Head of caudate nucleus (tissue), 42 donors: ENCODE data around the gene NETO1.

Experiments used
- DNase-seq, 42 donors: peaks; one replicate each; pipeline versions ENCODE4 v3.0.0 to v3.0.0-alpha.2; 2020 to 2021; ENCODE audit warnings: mixed read lengths in 7 of 42
- intact Hi-C: fragments of 100-400 bp; cut with DNase I; formaldehyde crosslinking; loops from one replicate; pipeline ENCODE4 v1.15.0; 2022

The NETO1 gene

DNA sequence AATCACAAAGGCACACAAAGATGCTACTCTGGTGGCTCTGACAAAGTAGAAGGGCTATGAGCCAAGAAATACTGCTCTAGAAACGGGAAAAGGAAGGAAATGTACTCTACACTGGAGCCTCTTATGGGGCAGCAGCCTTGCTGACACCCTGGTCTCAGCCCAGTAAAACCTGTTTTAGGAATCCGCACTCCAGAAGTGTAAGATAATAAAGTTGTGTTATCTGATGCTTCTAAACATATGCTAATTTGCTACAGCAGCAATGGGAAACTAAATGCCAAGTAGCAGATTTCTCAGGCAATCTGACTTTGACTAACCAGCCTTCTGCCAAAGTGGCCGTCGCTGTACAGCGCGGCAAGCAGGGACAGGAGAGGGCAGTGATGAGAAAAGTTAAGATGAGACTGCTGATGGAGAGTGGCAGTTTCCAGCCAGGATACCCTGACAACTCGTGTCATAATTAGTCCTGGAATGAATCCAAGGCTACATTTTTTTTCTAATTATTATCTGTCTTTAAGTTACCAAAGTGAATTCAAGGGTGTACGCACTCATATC lies 99.0 kb downstream of the NETO1 start:
- intact Hi-C loops: no loop called here
- DNase-seq: peak in 1 of 42 donors; percentile 11

DNA sequence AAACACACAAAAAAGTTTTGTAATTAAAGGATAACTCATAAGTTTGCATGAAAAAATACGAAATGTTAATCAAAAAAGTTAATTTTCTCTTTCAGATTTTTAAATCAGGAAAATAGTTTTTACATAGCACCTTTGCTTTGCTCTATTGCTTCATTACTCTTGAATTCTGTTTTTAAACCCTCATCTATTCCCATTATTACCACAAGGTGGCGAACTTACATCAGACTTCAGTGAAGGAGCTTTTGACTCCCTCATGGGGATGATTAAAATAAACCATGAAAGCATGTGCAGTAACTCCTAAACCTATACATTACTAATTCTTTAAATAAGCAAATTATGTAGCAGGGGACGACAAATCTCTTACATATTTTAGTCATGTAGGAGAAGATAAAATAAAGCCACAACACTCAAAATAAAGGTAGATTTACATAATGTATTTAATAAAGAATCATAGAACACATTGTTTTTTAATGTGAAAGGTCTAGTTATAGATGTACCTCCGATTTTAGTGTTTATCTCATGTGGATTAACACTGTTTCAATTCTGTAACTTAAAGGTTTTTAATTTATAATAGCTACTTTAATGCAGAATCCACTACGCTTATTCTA lies 105.2 kb downstream of the NETO1 start:
- peak in 7 of 42 donors; percentile 15 to 63 (median 25) for DNase-seq
- intact Hi-C loops: no loop called here

DNA sequence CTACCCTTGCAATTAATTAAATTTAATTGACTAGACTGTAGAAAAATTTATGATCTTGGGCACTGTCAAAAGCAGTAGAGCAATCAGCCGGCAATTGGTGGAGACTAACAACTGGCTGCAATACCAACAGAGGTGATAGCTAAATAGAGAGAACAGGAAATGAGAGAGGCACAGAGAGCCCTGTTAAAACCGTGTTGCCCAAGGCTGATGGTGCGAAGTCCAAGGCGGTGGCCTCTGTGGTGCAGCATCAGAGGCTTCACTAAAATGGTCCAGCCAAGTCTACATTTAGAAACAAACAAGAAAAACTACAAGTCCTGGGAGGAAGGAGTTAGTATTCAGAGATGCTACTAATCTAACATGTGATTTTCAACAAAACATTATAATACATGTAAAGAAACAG lies 115.6 kb downstream of the NETO1 start:
- intact Hi-C loops: no loop called here
- DNase-seq: no peak

DNA sequence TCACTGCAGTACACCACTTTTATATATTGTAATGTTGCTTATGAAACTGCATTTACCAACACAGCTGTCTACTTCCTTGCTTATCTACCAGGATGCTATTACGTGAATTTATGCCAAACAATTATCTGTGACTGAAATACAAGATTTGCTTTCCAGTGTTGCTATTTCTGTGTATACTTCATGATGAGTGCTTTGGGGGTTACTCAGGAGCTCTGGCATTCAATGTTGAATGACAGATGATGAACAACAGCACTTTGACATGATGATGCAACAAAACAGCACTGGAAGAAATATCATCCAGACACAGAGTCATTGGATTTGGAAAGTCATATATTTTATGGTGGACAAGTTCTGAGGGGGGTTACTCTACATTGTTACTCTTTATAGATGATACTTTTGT lies 125.8 kb downstream of the NETO1 start:
- DNase-seq: no peak
- intact Hi-C loops: no loop called here

DNA sequence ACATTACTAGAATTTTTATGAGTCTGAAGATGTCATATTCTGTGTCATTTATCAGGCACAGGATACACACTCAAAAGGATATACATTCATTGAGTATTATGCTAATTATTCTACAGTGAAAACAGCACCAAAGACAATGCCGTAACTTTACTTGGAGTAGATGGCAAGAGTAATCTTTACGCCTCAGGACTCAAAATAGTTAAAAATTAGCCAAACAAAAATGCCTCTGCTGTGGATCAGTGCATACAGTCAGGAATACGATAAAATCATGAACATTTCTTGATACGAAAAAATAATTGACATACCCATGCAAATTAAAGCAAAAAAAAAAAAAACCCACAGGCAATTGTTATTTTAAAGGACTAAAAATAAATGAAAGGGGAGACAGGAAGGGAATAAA lies 129.7 kb downstream of the NETO1 start:
- DNase-seq: no peak
- intact Hi-C loops: no loop called here

DNA sequence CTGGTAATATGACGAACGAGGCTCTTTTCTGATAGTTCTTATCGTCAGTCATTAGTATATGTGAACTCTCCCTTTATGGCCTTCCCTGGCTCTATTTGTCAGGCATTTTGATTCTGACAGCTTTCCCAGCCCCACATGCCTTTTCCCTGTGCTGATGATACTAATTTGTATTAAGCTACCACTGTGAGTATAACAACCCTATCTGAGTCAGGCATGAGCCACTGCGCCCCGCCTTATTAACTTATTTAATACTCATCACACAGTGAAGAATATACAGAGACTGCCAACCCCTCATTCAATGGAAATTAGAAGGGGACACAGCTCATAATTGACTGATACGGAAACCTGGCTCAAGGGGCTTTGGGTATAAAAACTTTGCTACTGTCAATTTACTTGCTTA lies 140.0 kb downstream of the NETO1 start:
- intact Hi-C loops: no loop called here
- no peak for DNase-seq

DNA sequence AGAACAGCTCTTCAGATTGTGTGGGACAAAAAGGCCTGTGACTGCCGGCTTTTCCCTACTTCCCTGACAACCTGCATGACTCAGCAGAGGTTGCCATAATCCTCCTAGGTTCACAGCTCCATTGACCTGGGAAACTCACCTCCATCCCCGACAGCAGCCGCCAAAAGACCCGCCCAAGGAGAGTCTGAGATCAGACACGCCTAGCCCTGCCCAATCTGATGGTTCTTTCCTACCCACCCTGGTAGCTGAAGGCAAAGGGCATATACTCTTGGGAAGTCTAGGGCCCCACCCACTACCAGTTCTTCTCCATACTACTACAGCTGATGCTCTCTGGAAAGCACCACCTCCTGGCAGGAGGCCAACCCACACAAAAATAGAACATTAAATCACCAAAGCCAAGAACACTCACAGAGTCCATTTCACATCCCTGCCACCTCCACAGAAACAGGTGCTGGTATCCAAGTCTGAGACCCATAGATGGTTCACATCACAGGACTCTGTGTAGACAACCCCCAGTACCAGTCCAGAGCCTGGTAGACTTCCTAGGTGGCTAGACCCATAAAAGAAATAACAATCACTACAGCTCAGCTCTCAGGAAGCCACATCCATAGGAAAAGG lies 140.6 kb downstream of the NETO1 start:
- intact Hi-C loops: no loop called here
- DNase-seq: no peak

DNA sequence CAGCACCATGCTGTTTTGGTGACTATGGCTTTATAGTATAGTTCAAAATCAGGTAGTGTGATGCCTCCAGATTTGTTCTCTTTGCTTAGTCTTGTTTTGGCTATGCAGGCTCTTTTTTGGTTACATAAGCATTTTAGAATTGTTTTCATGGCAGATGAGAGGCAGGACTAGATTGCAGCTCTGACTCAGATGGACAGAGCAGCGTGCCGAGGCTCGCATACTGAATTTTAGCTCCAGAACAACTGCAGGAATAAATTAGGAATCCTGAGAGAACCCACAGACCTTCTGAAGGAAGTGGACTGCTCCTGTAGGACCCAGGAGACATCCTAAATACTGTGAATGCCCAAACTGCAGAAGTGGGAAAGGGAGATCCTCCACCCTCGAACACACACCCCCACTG lies 141.6 kb downstream of the NETO1 start:
- intact Hi-C loops: no loop called here
- DNase-seq: no peak

DNA sequence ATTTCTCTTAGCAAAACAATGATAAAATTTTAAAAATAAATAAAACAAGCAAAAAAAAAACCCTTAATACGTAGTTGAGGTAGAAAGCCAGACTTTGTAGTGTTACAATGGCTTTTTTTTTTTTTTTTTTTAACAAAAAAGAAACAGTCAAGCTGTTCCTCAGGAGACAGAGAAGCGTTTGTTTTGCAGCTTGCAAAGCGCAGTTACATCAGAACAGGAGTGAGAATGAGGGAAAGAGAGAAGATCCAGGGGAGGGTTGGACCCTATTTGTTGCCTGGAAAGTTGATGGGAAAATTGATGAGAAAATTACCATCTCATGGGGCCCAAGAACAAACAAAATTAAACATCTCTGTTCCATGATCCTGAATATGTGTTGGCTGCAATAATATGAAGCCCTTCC lies 146.5 kb downstream of the NETO1 start:
- DNase-seq: no peak
- intact Hi-C loops: no loop called here

DNA sequence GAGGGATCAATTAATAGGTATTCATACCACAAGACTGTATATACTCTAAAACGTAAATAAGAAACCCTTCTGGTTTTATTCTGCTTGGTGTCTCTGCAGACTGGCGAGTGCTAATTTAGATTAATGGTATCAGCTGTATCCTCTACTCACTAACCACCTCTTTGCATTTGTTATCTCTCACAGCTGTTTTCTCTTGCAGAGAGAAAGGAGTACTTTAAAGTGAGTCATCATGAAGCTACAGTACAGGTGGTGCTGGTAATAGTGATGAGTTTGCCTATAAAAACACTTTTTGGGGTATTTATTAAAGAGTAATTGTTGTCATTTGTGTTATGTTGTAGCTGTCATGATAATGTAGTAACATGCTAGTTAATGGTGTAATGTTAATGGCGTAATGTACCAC lies 147.7 kb downstream of the NETO1 start:
- DNase-seq: no peak
- intact Hi-C loops: no loop called here

DNA sequence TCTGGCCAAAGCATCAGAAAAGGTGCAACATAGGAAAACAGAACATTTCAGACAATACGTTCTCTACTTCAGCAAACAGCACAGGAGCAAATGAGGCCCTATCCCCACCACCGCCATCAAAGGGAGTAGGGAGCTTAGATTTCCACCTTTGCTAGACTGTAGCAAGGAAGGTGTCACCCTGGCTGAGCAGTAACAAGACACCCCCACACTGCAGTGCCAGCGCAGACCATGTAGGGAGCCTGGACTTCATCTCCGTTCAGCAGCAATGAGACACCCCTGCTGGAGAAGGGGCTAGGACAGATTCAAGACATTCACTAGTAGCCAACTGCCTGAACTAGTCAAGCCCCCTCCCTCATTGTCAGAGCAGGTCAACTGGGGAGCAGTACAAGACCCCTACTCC lies 163.6 kb downstream of the NETO1 start:
- intact Hi-C loops: no loop called here
- no peak for DNase-seq

DNA sequence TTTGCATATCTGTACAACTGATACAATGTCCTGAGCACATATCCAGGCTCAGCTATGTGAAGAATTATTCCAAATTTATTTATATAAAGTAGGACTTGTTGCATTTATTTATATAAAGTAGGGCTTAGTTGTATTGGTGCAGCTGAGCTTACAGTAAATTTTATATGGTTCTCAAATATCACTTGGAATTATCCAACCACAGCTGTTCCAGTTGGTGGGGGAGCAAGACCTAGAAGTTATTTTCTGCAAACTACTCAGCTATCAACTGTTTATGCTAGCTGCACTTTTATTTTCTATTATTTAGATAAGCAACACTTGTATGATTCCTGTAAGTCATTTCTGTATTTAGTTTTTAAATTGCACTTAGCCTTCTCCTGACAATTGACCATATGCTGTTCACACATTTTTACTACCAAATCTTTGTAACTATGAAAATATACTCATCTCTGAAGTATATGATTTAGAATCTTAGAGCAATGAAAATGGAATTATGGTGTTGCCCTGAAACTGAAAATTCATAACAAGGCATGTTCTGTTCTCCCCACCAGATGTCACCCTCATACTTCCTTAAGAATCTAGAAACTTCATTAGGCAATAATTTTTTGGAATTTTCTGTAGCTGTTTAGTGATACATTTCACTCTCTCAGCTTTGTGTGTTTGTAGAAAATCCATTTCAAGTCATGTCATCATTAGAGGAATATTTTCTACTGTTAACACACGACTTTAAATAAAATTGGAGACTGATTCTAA lies 166.7 kb downstream of the NETO1 start:
- peak in 2 of 42 donors; percentile 16 to 19 for DNase-seq
- intact Hi-C loops: no loop called here

DNA sequence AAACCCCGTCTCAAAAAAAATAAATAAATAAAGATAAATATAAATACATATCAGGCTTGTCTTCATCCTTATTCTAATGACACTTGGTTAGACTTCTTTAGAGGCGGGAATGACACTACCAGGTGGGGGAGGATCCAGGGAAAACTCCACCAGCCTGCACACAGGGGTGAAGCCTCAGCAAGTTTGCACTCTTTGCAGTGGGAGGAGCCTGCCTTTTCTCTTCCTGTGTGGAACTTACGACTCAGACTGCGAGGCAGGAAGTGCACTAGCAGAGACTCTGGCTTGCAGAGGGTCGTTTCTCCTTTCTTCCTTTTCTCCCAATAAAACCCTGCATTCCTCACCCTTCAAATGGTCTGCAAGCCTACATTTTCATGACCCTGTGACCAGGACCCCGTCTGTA lies 170.1 kb downstream of the NETO1 start:
- intact Hi-C loops: no loop called here
- no peak for DNase-seq

DNA sequence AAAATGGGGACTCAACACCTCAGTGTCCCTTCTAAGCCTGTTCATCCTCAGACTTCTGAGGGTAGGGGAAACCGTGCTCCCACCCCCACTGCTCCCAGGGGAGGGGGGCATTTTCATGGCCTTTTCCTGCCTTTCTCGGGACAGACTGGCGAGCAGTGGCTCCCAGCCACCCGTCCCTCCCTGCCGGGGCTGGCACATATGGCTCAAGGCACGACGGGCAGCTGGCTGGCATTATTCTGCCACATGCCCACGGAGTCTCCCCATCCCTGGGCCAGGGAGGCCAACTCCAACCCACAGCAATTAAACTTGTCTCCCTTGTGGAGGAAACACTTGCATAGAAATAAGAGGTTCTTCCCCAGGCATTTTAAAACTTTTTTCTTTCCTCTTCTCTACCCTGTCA lies 175.2 kb downstream of the NETO1 start:
- intact Hi-C loops: no loop called here
- no peak for DNase-seq
